Measurements from ENCODE around the gene KCND2. TPM values are rescaled to one million over a fixed set of nuclear protein-coding genes. Genes with fewer than 3 reads are reported as not detected.

KCND2 gene
- total RNA-seq, 1 experiment from 2014 or later: not detected

GRCh38 chr7:120799147-120799546 is 526.2 kb downstream of the KCND2 start:
- no peak for DNase-seq (ENCODE audit: low read depth)
- in situ Hi-C loops (cut with HindIII; ENCODE audit: low pct_unique_long_range_greater_than_20kb, low sequenced_read_pairs): no loop called here
